ENCODE results near the gene ZSCAN10. TPM values are rescaled to one million over a fixed set of nuclear protein-coding genes. Genes with fewer than 3 reads are reported as not detected.
"Not testable (repeated sequence)": the region's sequence is repeated elsewhere in the genome, so short reads cannot be mapped to it uniquely, and the experiment has no call there.

ZSCAN10 gene
- total and polyA plus RNA-seq, 8 donors = 0.35 TPM; not detected in 7

DNA sequence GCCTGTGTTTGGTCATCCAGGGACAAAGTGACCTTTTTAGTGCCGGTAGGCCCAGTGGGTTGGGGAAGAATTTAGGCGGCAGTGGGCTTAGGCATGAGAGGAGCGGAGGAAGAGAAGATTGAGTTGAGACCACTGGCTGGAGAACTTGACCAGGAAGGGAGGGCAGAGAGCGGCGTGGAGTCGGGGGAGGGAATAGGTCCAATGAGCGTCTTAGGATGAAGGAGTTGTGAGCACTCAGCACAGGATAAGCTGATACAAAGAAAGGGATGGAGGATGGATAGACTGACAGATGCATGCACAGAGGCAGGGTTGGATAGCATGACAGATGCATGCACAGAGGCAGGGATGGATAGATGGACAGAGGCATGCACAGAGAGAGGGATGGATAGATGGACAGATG is 25.6 kb downstream of the ZSCAN10 start:
- ATAC-seq (no peak), FAIRE-seq (no peak), DNase-seq (peak in 1 of 6 donors; percentile 15)
- Histone ChIP-seq H3K36me3 (no peaks in the 10 kb centered on the region), H3K4me1 (no peaks in the 10 kb centered on the region), H3K27ac (no peak overlapping the region), H3K9me3 (no peaks in the 10 kb centered on the region), H3K27me3 (no peaks in the 10 kb centered on the region), H3K4me3 (no peak overlapping the region)
- 70 to 74% methylated on average over 7 of the region's 7 CpGs for whole genome bisulfite sequencing, 2 donors
- intact Hi-C loops (cut with DNase I) = no loop called here
- TF ChIP-seq, protein P1, sequence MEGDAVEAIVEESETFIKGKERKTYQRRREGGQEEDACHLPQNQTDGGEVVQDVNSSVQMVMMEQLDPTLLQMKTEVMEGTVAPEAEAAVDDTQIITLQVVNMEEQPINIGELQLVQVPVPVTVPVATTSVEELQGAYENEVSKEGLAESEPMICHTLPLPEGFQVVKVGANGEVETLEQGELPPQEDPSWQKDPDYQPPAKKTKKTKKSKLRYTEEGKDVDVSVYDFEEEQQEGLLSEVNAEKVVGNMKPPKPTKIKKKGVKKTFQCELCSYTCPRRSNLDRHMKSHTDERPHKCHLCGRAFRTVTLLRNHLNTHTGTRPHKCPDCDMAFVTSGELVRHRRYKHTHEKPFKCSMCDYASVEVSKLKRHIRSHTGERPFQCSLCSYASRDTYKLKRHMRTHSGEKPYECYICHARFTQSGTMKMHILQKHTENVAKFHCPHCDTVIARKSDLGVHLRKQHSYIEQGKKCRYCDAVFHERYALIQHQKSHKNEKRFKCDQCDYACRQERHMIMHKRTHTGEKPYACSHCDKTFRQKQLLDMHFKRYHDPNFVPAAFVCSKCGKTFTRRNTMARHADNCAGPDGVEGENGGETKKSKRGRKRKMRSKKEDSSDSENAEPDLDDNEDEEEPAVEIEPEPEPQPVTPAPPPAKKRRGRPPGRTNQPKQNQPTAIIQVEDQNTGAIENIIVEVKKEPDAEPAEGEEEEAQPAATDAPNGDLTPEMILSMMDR (IDR thresholded peaks at IDR 0.05) = no peak

DNA sequence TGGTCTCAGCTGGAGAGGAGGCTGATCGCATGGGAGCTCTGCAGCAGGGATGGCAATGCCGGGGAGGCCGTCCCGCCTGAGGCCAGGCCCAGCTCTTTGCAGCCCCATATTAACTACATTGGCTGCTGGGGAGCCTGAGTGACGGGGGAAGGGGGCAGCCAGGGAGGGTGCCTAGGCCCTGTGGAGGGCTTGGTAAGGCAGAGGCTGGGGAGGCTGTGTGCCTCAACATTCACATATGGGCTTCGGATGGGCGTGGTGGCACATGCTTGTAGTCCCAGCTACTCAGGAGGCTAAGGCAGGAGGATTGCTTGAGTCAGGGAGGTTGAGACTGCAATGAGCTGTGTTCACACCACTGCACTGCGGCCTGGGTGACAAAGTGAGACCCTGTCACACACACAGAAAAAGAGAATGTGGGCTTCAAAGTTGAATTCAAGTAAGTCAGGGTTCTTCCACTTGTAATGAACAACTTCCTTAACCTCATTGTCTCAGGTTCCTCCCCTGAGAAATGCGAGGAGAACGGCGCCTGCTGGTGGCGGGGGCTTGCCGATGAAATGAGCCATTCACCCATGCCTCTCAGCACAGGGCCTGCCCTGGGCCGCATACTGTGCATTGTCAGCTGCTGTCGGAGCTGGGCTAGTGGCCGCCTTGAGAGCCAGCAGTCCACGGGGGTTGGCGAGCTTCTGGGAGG is 26.4 kb downstream of the ZSCAN10 start:
- H3K9me3 ChIP-seq; H3K27ac ChIP-seq; intact Hi-C loops (cut with DNase I); H3K4me1 ChIP-seq; FAIRE-seq; H3K27me3 ChIP-seq; H3K4me3 ChIP-seq; H3K36me3 ChIP-seq; ATAC-seq: not testable (repeated sequence)
- 57 to 64% methylated on average over 6 to 15 of the region's 18 CpGs for WGBS, 2 donors
- DNase-seq = peak in 1 of 6 donors; percentile 14

DNA sequence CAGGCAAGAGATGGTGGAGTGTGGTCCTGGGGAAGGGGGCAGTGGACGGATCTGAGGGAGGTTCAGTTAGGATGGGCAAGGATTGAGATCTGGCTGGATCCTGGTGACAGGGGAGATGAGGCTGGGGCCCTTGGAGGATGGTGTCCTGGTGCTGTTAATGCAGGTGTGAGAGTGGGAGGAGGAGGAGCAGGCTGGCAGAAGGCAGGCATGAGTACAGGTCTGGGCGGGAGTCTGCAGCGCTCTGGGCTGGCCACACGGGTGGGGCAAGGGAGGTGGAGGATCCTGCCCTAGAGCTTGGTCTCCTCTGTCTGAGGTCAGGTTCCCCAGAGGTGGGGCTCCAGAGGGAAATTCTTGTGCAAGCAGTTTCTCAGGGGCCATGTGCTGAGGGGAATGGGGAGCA is 26.9 kb downstream of the ZSCAN10 start:
- DNase-seq = peak in 1 of 6 donors; percentile 37
- intact Hi-C loops (cut with DNase I); H3K27me3 ChIP-seq; H3K27ac ChIP-seq; FAIRE-seq; H3K36me3 ChIP-seq; H3K4me3 ChIP-seq; H3K9me3 ChIP-seq; H3K4me1 ChIP-seq: not testable (repeated sequence)
- 19 to 44% methylated on average over 2 to 3 of the region's 4 CpGs for WGBS, 2 donors
- ATAC-seq = peak in 3 of 4 donors; percentile 7 to 34 (median 24)

GRCh38 chr16:3071655-3072054 is 27.4 kb downstream of the ZSCAN10 start:
- peak in 1 of 6 donors; percentile 7 for DNase-seq
- WGBS, 2 donors = 57 to 62% methylated on average over 7 of the region's 7 CpGs
- FAIRE-seq = no peak
- no peak for ATAC-seq
- H3K27me3 ChIP-seq = no peaks in the 10 kb centered on the region
- H3K27ac ChIP-seq = no peak overlapping the region
- no peak overlapping the region for H3K4me3 ChIP-seq
- no peaks in the 10 kb centered on the region for H3K9me3 ChIP-seq
- no peaks in the 10 kb centered on the region for H3K4me1 ChIP-seq
- TF ChIP-seq, protein P1 (IDR thresholded peaks at IDR 0.05) = no peak
- intact Hi-C loops (cut with DNase I) = no loop called here
- no peaks in the 10 kb centered on the region for H3K36me3 ChIP-seq

- H3K4me3 ChIP-seq = no peak overlapping the region
- intact Hi-C loops (cut with DNase I) = no loop called here
- no peak overlapping the region for H3K27ac ChIP-seq
- DNase-seq = peak in 1 of 6 donors; percentile 30
- no peaks in the 10 kb centered on the region for H3K36me3 ChIP-seq
- no peaks in the 10 kb centered on the region for H3K9me3 ChIP-seq
- peak in 1 of 4 donors; percentile 1 for ATAC-seq
- 73 to 79% methylated on average over 9 of the region's 9 CpGs for WGBS, 2 donors
- H3K4me1 ChIP-seq = no peaks in the 10 kb centered on the region
- no peaks in the 10 kb centered on the region for H3K27me3 ChIP-seq
- FAIRE-seq = no peak
- TF ChIP-seq, protein P1 (IDR thresholded peaks at IDR 0.05) = no peak
Observed at GRCh38 chr16:3070608-3071111, 28.4 kb downstream of the ZSCAN10 start.

DNA sequence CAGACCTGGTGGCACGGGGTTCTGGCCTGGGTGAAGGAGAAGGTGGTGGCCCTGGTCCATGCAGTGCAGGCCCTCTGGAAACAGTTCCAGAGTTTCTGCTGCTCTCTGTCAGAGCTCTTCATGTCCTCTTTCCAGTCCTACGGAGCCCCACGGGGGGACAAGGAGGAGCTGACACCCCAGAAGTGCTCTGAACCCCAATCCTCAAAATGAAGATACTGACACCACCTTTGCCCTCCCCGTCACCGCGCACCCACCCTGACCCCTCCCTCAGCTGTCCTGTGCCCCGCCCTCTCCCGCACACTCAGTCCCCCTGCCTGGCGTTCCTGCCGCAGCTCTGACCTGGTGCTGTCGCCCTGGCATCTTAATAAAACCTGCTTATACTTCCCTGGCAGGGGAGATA is 29.9 kb downstream of the ZSCAN10 start:
- intact Hi-C loops (cut with DNase I); H3K9me3 ChIP-seq; H3K4me1 ChIP-seq; FAIRE-seq; H3K4me3 ChIP-seq; H3K27me3 ChIP-seq; H3K27ac ChIP-seq; H3K36me3 ChIP-seq; ATAC-seq: not testable (repeated sequence)
- peak in 1 of 6 donors; percentile 33 for DNase-seq
- 92% methylated on average over 10 of the region's 11 CpGs for WGBS, 2 donors
